HL-60 (cell line): ENCODE measurements around the gene ANK3.

Experiments used
- DNase-seq, 2 experiments: peaks; one replicate each; pipeline ENCODE4 v3.0.0-alpha.2; 2010 to 2020; ENCODE audit warnings: low read depth in 1 of 2, low spot score in 1 of 2
- H3K27ac ChIP-seq: fragments of 250-450 bp; sonication (Bioruptor Pico); replicated peaks from 2 replicates; pipeline ENCODE4 v1.5.1; 2020; ENCODE audit warnings: mild to moderate bottlenecking, moderate library complexity
- H3K27me3 ChIP-seq: fragments of 250-450 bp; sonication (Bioruptor Pico); 2 replicates; pipeline ENCODE4 v1.5.1; 2021; ENCODE audit warnings: mild to moderate bottlenecking, moderate library complexity; ENCODE audit not compliant: insufficient read depth, poor library complexity, severe bottlenecking
- H3K4me3 ChIP-seq: replicated peaks from 2 replicates; pipeline ENCODE4 v1.5.1; 2011; ENCODE audit warnings: mild to moderate bottlenecking, control low read depth, low read length; ENCODE audit not compliant: insufficient read depth
- GABPA ChIP-seq: IDR thresholded peaks from 2 replicates; pipeline ENCODE4 v1.6.1; 2012; ENCODE audit warnings: low read depth
- POLR2AphosphoS5 ChIP-seq: IDR thresholded peaks from 2 replicates; pipeline ENCODE4 v1.6.1; 2012; ENCODE audit warnings: low read depth
- SPI1 ChIP-seq: IDR thresholded peaks from 2 replicates; pipeline ENCODE4 v1.6.1; 2012; ENCODE audit warnings: low read depth, mild to moderate bottlenecking, borderline replicate concordance
- TF ChIP-seq, protein P1 (sequence below): IDR thresholded peaks from one replicate; pipeline ENCODE4 v1.5.1; 2011; ENCODE audit warnings: low read length, control low read depth, inconsistent platforms; ENCODE audit not compliant: insufficient read depth
- TF ChIP-seq, protein P2 (sequence below): IDR thresholded peaks from 2 replicates; pipeline ENCODE4 v1.6.1; 2012; ENCODE audit warnings: low read depth; ENCODE audit not compliant: insufficient replicate concordance

Gene ANK3

GRCh38 chr10:60430836-60431597 is 41.3 kb upstream of the ANK3 start:
- H3K27me3 ChIP-seq: no peaks in the 10 kb centered on the region
- no peak for DNase-seq
- H3K4me3 ChIP-seq: no peak overlapping the region
- H3K27ac ChIP-seq: no peak overlapping the region
- TF ChIP-seq, protein P1, sequence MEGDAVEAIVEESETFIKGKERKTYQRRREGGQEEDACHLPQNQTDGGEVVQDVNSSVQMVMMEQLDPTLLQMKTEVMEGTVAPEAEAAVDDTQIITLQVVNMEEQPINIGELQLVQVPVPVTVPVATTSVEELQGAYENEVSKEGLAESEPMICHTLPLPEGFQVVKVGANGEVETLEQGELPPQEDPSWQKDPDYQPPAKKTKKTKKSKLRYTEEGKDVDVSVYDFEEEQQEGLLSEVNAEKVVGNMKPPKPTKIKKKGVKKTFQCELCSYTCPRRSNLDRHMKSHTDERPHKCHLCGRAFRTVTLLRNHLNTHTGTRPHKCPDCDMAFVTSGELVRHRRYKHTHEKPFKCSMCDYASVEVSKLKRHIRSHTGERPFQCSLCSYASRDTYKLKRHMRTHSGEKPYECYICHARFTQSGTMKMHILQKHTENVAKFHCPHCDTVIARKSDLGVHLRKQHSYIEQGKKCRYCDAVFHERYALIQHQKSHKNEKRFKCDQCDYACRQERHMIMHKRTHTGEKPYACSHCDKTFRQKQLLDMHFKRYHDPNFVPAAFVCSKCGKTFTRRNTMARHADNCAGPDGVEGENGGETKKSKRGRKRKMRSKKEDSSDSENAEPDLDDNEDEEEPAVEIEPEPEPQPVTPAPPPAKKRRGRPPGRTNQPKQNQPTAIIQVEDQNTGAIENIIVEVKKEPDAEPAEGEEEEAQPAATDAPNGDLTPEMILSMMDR: no peak
- no peak for TF ChIP-seq GABPA
- TF ChIP-seq SPI1: no peak
- no peak for TF ChIP-seq POLR2AphosphoS5

DNA sequence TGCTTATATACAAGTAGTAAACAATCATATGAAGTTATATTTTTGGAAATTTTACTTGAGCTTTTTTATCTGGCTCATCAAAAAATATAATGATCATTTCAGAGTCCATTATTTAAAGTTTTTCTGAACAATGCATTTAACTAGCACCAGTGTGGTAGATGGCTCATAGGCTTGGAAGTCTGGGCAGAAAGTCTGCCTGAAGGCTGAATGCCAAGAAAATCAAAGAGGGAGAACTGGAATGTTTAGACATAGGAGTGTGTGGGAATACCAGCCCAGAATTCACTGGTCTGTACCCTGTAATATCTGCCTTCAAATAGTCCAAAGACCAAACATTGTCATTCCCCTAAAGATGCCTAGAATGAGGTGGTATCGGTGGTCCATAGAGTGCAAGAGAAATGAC is 40.3 kb upstream of the ANK3 start:
- Histone ChIP-seq H3K27me3 (no peaks in the 10 kb centered on the region), H3K4me3 (no peak overlapping the region), H3K27ac (no peak overlapping the region)
- TF ChIP-seq, protein P1: no peak
- no peak for TF ChIP-seq SPI1
- no peak for DNase-seq

DNA sequence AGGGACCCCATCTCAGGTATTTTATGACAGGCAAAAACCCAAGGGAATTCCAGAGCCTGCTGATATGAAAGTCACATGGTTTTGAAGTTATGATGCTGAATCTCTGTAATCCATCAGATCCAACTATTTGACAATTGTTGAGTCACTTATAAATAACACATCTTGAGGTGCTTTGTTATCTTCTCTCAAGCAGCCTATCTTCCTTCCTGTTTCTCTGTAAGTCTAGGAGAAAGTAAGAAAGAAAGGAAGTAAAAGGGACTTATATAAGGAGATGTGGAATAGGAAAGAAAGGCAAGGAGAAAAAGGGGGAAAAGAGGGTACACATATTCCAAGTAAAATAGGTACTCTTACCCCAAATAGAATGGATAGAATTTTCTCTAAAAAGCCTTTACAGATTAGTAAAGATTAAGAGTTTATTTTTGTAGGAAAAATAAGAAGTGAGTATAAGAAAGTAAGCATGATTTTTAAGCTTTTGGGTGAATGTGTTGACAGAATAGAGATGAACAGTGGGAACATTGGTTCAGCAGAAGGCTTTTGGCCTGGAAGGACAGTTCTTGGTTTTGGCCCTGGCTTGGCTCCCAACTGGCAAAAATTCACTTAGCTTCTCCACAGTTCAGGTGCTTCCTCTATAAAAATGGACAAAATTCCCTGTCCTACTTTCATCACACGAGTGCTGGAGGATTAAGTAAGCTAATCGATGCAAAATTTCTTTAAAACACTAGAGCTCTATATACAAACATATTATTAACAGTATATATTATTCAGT is 39.6 kb upstream of the ANK3 start:
- DNase-seq: no peak
- no peak overlapping the region for H3K27ac ChIP-seq

DNA sequence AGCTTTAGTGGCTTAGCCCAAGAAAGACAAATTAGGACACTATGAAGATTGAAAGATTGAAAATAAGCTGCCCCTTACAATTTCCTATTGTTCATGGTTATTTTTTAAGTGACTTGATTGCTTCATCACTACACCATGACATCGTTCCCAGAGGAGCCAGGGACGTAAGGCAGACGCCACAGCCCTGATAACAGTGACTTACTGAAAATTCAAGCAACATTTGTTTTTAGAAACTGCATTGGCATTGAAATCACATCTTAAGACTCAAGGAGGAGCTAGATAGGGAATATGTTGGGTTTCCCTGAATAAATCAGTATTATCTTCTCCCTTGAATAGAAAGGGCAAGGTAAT is 38.7 kb upstream of the ANK3 start:
- Histone ChIP-seq H3K27me3 (no peaks in the 10 kb centered on the region), H3K27ac (no peak overlapping the region), H3K4me3 (no peak overlapping the region)
- DNase-seq: no peak
- no peak for TF ChIP-seq SPI1
- TF ChIP-seq, protein P1: no peak

More for the DNA sequence above, 39.6 kb upstream of the ANK3 start:
- TF ChIP-seq, protein P2, sequence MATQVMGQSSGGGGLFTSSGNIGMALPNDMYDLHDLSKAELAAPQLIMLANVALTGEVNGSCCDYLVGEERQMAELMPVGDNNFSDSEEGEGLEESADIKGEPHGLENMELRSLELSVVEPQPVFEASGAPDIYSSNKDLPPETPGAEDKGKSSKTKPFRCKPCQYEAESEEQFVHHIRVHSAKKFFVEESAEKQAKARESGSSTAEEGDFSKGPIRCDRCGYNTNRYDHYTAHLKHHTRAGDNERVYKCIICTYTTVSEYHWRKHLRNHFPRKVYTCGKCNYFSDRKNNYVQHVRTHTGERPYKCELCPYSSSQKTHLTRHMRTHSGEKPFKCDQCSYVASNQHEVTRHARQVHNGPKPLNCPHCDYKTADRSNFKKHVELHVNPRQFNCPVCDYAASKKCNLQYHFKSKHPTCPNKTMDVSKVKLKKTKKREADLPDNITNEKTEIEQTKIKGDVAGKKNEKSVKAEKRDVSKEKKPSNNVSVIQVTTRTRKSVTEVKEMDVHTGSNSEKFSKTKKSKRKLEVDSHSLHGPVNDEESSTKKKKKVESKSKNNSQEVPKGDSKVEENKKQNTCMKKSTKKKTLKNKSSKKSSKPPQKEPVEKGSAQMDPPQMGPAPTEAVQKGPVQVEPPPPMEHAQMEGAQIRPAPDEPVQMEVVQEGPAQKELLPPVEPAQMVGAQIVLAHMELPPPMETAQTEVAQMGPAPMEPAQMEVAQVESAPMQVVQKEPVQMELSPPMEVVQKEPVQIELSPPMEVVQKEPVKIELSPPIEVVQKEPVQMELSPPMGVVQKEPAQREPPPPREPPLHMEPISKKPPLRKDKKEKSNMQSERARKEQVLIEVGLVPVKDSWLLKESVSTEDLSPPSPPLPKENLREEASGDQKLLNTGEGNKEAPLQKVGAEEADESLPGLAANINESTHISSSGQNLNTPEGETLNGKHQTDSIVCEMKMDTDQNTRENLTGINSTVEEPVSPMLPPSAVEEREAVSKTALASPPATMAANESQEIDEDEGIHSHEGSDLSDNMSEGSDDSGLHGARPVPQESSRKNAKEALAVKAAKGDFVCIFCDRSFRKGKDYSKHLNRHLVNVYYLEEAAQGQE: no peak
- TF ChIP-seq GABPA (no peak), SPI1 (no peak), POLR2AphosphoS5 (no peak)
- TF ChIP-seq, protein P1: no peak
- Histone ChIP-seq H3K4me3 (no peak overlapping the region), H3K27me3 (no peaks in the 10 kb centered on the region)
